Gastrocnemius medialis (tissue), 4 donors: ENCODE measurements around the gene SLC22A17.

Experiments
- POLR2A ChIP-seq, 2 donors: fragments of 450-650 bp; IDR thresholded peaks; one replicate each; pipeline ENCODE4 v1.6.1; 2017; ENCODE audit warnings: antibody characterized with exemption in 2 of 2, mild to moderate bottlenecking in 2 of 2, moderate library complexity in 2 of 2
- TF ChIP-seq, protein P1 (sequence below), 5 experiments: fragments of 450-650 bp in 3 of 5; fragments of 200-600 bp in 2 of 5; sonication (generic) in 2 of 5; IDR thresholded peaks in 4 of 5; conservative IDR thresholded peaks in 1 of 5; 1 replicate in 4 of 5; 2 replicates in 1 of 5; pipeline ENCODE4 v1.5.1; 2016 to 2019; ENCODE audit warnings: antibody characterized with exemption in 5 of 5, mild to moderate bottlenecking in 3 of 5, moderate library complexity in 3 of 5

DNA sequence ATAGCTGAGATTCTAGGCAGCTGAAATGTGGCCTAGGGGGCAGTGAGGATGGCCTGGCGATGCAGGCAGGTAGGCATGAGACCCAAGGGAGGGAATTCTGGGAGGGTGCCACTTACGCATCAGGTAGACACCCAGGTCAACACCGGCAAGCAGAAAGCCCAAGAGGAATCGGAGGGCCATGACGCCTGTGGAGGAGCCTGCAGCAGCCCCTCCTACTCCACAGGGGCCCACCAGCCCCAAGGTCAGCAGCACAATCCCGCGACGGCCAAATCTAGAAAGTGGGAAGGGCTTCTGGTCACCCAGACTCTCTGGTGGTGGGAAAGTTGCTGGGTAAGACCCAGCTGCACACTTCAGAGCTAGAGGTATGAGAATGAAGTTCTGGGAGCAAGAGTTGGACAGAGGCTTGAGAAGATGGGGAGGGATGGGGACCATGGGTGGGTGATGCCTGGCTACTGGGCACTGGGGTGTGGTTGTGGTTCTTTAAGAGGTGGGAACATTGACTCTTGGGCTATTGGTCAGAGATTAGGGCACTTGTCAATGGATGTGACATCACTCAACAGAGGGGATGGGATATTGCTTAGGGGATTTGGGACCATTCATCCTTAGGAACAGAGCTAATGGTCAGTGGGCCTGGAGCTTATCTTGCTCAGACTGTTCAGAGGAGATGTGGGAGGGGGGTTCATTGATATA lies 3.4 kb downstream of the SLC22A17 start:
- TF ChIP-seq, protein P1, sequence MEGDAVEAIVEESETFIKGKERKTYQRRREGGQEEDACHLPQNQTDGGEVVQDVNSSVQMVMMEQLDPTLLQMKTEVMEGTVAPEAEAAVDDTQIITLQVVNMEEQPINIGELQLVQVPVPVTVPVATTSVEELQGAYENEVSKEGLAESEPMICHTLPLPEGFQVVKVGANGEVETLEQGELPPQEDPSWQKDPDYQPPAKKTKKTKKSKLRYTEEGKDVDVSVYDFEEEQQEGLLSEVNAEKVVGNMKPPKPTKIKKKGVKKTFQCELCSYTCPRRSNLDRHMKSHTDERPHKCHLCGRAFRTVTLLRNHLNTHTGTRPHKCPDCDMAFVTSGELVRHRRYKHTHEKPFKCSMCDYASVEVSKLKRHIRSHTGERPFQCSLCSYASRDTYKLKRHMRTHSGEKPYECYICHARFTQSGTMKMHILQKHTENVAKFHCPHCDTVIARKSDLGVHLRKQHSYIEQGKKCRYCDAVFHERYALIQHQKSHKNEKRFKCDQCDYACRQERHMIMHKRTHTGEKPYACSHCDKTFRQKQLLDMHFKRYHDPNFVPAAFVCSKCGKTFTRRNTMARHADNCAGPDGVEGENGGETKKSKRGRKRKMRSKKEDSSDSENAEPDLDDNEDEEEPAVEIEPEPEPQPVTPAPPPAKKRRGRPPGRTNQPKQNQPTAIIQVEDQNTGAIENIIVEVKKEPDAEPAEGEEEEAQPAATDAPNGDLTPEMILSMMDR (IDR thresholded peaks at IDR 0.05 in 4 of 5, conservative IDR thresholded peaks at IDR 0.05 in 1 of 5), result no peak
- no peak for TF ChIP-seq POLR2A (IDR thresholded peaks at IDR 0.05)
